Articular chondrocyte of knee joint (primary cell): Measurements from ENCODE around the gene CDKN2C. TPM values are rescaled to one million over a fixed set of nuclear protein-coding genes. Genes with fewer than 3 reads are reported as not detected.

Experiments
- total RNA-seq: library from RNA; depleted of rRNA; stranded (reverse); fragments of >200 nt; gene quantifications from 2 replicates; pipeline ENCODE4 v1.2.3, GENCODE V29; 2012

Gene CDKN2C
- 60.6 and 73.9 TPM in 2 replicates for total RNA-seq

DNA sequence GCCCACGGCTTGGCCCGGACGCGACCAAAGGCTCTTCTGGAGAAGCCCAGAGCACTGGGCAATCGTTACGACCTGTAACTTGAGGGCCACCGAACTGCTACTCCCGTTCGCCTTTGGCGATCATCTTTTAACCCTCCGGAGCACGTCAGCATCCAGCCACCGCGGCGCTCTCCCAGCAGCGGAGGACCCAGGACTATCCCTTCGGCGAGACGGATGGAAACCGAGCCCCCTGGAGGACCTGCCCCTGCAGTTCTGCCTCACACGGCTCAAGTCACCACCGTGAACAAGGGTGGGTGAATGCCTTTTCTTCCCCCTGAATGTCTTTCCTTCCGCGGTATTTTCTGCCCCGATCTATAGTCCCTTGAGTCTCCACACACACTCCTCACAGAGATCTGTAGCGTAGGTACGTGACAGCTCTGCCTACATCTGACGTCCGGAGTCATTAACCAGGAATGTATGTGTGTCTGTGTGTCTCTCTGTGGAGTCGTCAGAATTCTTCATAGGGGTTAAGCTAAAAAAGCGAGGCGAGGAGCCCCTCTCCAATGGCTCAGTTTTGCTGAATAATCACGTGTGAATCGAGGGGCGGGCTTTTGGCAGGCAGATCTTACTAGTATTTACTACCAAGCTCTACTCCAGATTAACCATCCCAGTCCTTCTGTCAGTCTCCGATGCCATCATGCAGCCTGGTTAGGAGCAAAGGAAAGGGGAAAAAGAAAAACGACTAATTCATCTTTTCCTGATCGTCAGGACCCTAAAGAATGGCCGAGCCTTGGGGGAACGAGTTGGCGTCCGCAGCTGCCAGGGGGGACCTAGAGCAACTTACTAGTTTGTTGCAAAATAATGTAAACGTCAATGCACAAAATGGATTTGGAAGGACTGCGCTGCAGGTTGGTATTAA is at the start of gene CDKN2C:
CDKN2C (plus strand) TSS at position 635 of the 898 bp plus-strand sequence; CDS start at position 759, 124 bp downstream.

DNA sequence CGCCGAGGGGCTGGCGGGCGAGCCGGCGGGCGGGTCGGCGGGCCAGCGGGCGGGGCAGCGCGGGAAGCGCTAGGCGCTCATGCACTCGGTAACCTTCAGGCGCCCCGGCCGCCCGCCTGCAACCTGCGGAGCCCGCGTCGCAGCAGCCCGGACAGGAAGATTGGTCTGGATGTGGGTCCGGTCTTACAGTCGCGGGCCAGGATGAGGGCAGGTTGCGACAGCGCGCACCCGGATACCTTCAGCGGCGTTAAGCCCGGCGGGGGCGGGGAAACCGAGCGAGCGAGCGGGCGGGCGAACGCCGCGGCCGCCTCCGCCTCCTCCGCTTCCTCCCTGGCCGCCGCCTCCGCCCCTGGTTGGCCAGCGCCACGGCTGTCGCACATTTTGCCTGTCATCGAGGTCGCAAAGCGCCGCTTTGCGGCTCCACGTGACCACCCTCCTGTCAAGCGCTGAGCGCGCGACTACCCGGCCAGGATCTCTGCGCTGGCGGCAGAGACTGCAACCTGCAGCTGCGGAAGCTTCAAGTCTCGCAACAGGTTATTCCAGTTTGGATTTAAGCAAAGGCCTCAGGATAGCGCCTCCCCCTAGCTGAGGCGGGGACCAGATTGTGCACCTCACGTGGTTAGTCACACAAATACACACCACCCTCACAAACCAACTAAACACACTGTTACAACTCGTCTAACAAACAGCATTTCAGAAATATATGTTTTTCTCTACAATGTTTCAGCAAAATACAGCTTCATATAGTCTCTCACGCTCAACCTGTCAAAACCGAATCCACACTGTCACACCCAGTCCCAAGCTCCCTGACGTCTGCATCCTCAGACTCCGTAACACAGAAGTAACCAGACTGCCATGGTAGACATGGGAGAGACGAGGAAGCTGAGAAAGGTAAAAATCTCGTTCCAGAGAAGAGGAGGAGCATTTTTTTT is 9.9 kb upstream of the CDKN2C start, which contains the start of gene FAF1:
FAF1 (minus strand) TSS at position 355 of the 932 bp plus-strand sequence. CDS start 456 bp downstream, outside the sequence.

Other genes starting within 250 kb of the CDKN2C start
- 78.1 and 79.9 TPM in 2 replicates for gene FAF1, start 10.0 kb upstream of the CDKN2C start, total RNA-seq
- 0.32 TPM in 1 of 2 replicates, not detected in the other for gene C1orf185, start 132.0 kb downstream of the CDKN2C start, total RNA-seq